ENCODE data around the gene USH1C. TPM values are rescaled to one million over a fixed set of nuclear protein-coding genes. Genes with fewer than 3 reads are reported as not detected.

Gene USH1C
- total RNA-seq, 2 donors from 2014 or later, result 12.7 to 20.8 TPM

DNA sequence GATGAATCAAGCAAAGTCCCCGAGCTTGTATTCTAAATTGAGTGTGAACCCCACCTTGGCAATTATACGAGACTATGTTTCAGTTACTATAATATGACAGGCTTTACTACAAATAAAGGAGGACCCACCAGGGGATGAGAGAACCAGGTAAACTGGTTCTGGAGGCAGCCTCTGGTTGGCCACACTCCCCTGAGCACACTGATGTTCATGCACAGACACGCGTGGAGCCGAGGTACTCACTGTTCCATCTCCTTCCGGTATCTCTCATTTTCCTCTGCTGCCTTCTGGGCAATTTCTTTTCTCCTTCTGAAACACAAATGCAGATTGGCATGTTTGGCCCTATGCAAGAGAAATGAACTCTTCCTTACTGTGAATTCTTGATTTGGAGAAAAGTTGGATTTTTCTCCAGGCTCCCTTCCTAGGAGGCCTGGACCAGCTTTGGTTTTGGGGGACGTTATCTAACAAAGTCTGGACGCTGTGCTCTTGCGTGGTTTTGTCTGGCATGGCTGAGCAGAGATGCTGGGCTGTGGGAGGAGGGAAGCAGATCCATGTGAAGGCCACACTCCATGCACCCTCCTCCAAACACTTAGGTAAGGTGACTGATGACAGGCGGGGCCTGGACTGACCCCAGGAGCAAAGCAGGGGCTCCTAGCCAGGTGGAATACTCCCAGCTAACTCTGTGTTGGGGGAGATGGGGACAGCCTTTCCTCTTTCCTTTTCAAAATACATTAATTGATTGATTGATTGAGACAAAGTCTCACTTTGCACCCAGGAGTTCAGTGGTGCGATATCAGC lies 22.9 kb downstream of the USH1C start:
- TF ChIP-seq CTCF (IDR thresholded peaks at IDR 0.05) (no peak), POLR2A (IDR thresholded peaks at IDR 0.05) (no peak)
- H3K36me3 ChIP-seq (replicated peaks in 1 of 2; ENCODE audit: insufficient read depth in 1 of 2, low read depth in 2 of 2), result no peaks in the 10 kb centered on the region
- H3K4me1 ChIP-seq, result no peaks in the 10 kb centered on the region
- H3K4me3 ChIP-seq, result no peak overlapping the region
- intact Hi-C loops (cut with DNase I), result no loop called here
- 72 to 75% methylated on average over 10 to 11 of the region's 11 CpGs for WGBS, 2 donors
- DNase-seq (no peak), ATAC-seq (no peak)
- no peaks in the 10 kb centered on the region for H3K27me3 ChIP-seq
- no peak overlapping the region for H3K27ac ChIP-seq
- no peaks in the 10 kb centered on the region for H3K9me3 ChIP-seq

DNA sequence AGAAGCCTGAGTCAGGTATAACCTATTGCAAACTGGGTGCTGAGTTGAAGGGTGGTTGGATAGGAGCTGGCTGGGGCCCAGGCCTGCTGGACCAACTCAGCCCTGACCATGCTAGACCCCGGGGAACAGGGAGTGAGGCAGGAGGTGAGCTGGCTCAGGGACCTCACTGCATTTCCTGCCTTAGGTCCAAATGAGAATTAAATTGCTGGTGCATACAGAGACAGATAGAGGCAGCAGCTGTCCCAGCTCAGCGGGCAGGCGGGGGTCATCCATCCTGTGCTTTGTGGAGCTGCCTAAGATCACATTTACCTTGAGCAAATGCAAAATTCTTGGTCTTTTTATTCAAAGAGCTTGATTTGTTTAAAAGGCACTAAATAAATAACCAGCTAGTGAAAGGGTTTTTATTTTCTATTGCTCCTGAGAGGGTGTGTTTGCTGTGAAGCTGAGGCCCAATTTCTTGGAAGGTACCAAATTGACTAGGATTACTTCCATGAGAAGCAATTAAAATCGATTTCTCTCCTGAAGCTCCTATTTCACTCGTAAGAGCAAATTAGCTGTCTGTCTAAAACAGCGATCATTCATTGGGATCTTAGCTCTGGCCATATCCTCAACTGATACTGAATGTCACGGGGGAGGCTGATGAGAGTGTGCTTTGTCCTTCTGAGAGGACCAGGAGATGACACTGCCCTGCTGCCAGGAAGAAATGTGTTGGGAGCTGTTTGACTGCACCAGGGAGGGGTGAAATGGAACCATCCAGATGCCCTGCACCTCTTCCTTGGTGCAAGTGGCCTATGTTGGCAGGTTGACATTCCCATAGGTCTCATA lies 24.9 kb downstream of the USH1C start:
- no peak for DNase-seq
- H3K9me3 ChIP-seq, result no peaks in the 10 kb centered on the region
- no peak overlapping the region for H3K27ac ChIP-seq
- no peak overlapping the region for H3K4me3 ChIP-seq
- TF ChIP-seq CTCF (IDR thresholded peaks at IDR 0.05) (no peak), POLR2A (IDR thresholded peaks at IDR 0.05) (no peak)
- H3K27me3 ChIP-seq, result no peaks in the 10 kb centered on the region
- H3K4me1 ChIP-seq, result no peaks in the 10 kb centered on the region
- WGBS, 2 donors, result 78 to 87% methylated on average over 5 to 7 of the region's 7 CpGs
- H3K36me3 ChIP-seq (replicated peaks in 1 of 2; ENCODE audit: insufficient read depth in 1 of 2, low read depth in 2 of 2), result no peaks in the 10 kb centered on the region
- intact Hi-C loops (cut with DNase I), result no loop called here
- ATAC-seq, result no peak

- TF ChIP-seq POLR2A (IDR thresholded peaks at IDR 0.05) (no peak), CTCF (IDR thresholded peaks at IDR 0.05) (no peak)
- 65 to 77% methylated on average over 2 of the region's 2 CpGs for WGBS, 2 donors
- intact Hi-C loops (cut with DNase I), result no loop called here
- H3K27me3 ChIP-seq, result no peaks in the 10 kb centered on the region
- DNase-seq (no peak), ATAC-seq (no peak)
- H3K27ac ChIP-seq, result no peak overlapping the region
- H3K4me1 ChIP-seq, result no peaks in the 10 kb centered on the region
- no peaks in the 10 kb centered on the region for H3K36me3 ChIP-seq (replicated peaks in 1 of 2; ENCODE audit: insufficient read depth in 1 of 2, low read depth in 2 of 2)
- H3K9me3 ChIP-seq, result no peaks in the 10 kb centered on the region
- H3K4me3 ChIP-seq, result no peak overlapping the region
These were observed 25.9 kb downstream of the USH1C start for GRCh38 chr11:17518366-17518765.

- 77 to 81% methylated on average over 5 to 10 of the region's 10 CpGs for WGBS, 2 donors
- intact Hi-C loops (cut with DNase I), result no loop called here
These were observed 27.0 kb downstream of the USH1C start for GRCh38 chr11:17517186-17517585.

More at GRCh38 chr11:17517186-17517585, 27.0 kb downstream of the USH1C start:
- Histone ChIP-seq H3K36me3 (replicated peaks in 1 of 2; ENCODE audit: insufficient read depth in 1 of 2, low read depth in 2 of 2) (no peaks in the 10 kb centered on the region), H3K27me3 (no peaks in the 10 kb centered on the region), H3K4me3 (no peak overlapping the region), H3K9me3 (no peaks in the 10 kb centered on the region), H3K4me1 (no peaks in the 10 kb centered on the region), H3K27ac (no peak overlapping the region)
- ATAC-seq (no peak), DNase-seq (no peak)
- TF ChIP-seq CTCF (IDR thresholded peaks at IDR 0.05) (no peak), POLR2A (IDR thresholded peaks at IDR 0.05) (no peak)

Measured in body of pancreas (tissue), 4 donors.